Caco-2 (cell line): ENCODE measurements around the gene GBP7. TPM values are rescaled to one million over a fixed set of nuclear protein-coding genes. Genes with fewer than 3 reads are reported as not detected.
A peak's percentile ranks its signal among the peaks of the same experiment; 100 is the strongest.

Experiments used
- BruUV-seq: library from RNA; stranded (reverse); fragments of 400-500 nt; replicated peaks from 2 replicates; lab custom pipeline; 2021; lab: Mats Ljungman, UMichigan
- CTCF ChIA-PET: fragments of 300-600 bp; sonication (Branson Sonifier 250); formaldehyde crosslinking; loops from one replicate; lab custom pipeline; 2022; ENCODE audit warnings: antibody characterized with exemption; lab: Charles Lee
- POLR2A ChIA-PET: fragments of 300-600 bp; sonication (Branson Sonifier 250); formaldehyde crosslinking; loops from one replicate; lab custom pipeline; 2022; ENCODE audit warnings: antibody characterized with exemption; lab: Charles Lee
- DNase-seq, 2 experiments: peaks; one replicate each; pipeline versions ENCODE4 v3.0.0 to v3.0.0-alpha.2; 2020 to 2022
- H3K27me3 ChIP-seq: replicated peaks from 2 replicates; pipeline ENCODE4 v1.6.0; 2011; ENCODE audit warnings: low read length; ENCODE audit not compliant: control insufficient read depth, insufficient read depth
- H3K36me3 ChIP-seq: 2 replicates; pipeline ENCODE4 v1.5.1; 2011; ENCODE audit warnings: low read length; ENCODE audit not compliant: control insufficient read depth, insufficient read depth
- H3K4me1 ChIP-seq: fragments of 250-450 bp; sonication (Bioruptor Pico); 2 replicates; pipeline ENCODE4 v1.5.1; 2020; ENCODE audit warnings: mild to moderate bottlenecking
- H3K4me3 ChIP-seq: 2 replicates; pipeline ENCODE4 v1.5.1; 2011; ENCODE audit warnings: low read depth, mild to moderate bottlenecking, control low read depth, low read length
- H3K9me3 ChIP-seq: fragments of 250-450 bp; sonication (Bioruptor Pico); 2 replicates; pipeline ENCODE4 v1.5.1; 2020; ENCODE audit warnings: mild to moderate bottlenecking, moderate library complexity
- H3K27ac Mint-ChIP-seq: one replicate; pipeline ENCODE4 v1.8.0; 2022; ENCODE audit warnings: mixed read lengths; ENCODE audit not compliant: unreplicated experiment
- H3K27me3 Mint-ChIP-seq: one replicate; pipeline ENCODE4 v1.8.0; 2022; ENCODE audit warnings: mixed read lengths; ENCODE audit not compliant: insufficient read depth, unreplicated experiment
- H3K36me3 Mint-ChIP-seq: one replicate; pipeline ENCODE4 v1.8.0; 2022; ENCODE audit warnings: mild to moderate bottlenecking, mixed read lengths; ENCODE audit not compliant: insufficient read depth, unreplicated experiment
- H3K4me1 Mint-ChIP-seq: one replicate; pipeline ENCODE4 v1.8.0; 2022; ENCODE audit warnings: low read depth, mixed read lengths; ENCODE audit not compliant: unreplicated experiment
- H3K4me3 Mint-ChIP-seq: one replicate; pipeline ENCODE4 v1.8.0; 2022; ENCODE audit warnings: mild to moderate bottlenecking, moderate library complexity, mixed read lengths; ENCODE audit not compliant: unreplicated experiment
- H3K9me3 Mint-ChIP-seq: one replicate; pipeline ENCODE4 v1.8.0; 2022; ENCODE audit warnings: mixed read lengths; ENCODE audit not compliant: unreplicated experiment
- CTCF ChIP-seq, 2 experiments: fragments of 200-600 bp in 1 of 2; IDR thresholded peaks; 1 replicate in 1 of 2; 2 replicates in 1 of 2; pipeline versions ENCODE4 v1.5.1 to v1.8.0; 2011 to 2022; ENCODE audit warnings: antibody characterized with exemption in 1 of 2, control low read depth in 1 of 2, inconsistent platforms in 1 of 2, low read depth in 1 of 2, low read length in 1 of 2, mild to moderate bottlenecking in 1 of 2, moderate library complexity in 1 of 2; ENCODE audit not compliant: insufficient read depth in 1 of 2, severe bottlenecking in 1 of 2, unreplicated experiment in 1 of 2
- intact Hi-C: fragments of 100-400 bp; cut with micrococcal nuclease; formaldehyde crosslinking; loops from one replicate; pipeline ENCODE4 v1.10.0; 2022; ENCODE audit not compliant: unreplicated experiment
- total RNA-seq: library from RNA; stranded (reverse); gene quantifications from 2 replicates; pipeline ENCODE4 v1.2.3, GENCODE V29; 2022

GBP7 gene
- total RNA-seq, 1 experiment from 2014 or later = not detected

- Mint-ChIP-seq H3K4me3 (no peak within 1 kb of the TSS), H3K9me3 (no peaks in the 10 kb centered on the region), H3K27ac (peak within 1 kb of the TSS; percentile 64), H3K4me1 (no peaks in the 10 kb centered on the region), H3K27me3 (peaks cover 3% of the 10 kb centered on the region), H3K36me3 (no peaks in the 10 kb centered on the region)
- ChIA-PET POLR2A (no interaction called here), CTCF (no interaction called here)
- H3K36me3 ChIP-seq = no peaks in the 10 kb centered on the region
- no peaks in the 10 kb centered on the region for H3K4me1 ChIP-seq
- no peak for DNase-seq
- TF ChIP-seq CTCF (IDR thresholded peaks at IDR 0.05; ENCODE audit: insufficient read depth in 1 of 2, low read depth in 1 of 2, low read length in 1 of 2, severe bottlenecking in 1 of 2, unreplicated experiment in 1 of 2) = no peak
- intact Hi-C loops = no loop called here
- H3K27me3 ChIP-seq = no peaks in the 10 kb centered on the region
- no peak within 1 kb of the TSS for H3K4me3 ChIP-seq
- no peaks in the 10 kb centered on the region for H3K9me3 ChIP-seq
- BruUV-seq = no TSS peak
These were observed 49.8 kb downstream of the GBP7 start, which contains the start of gene GBP2 for GRCh38 chr1:89125913-89126580. Gene GBP2, minus strand, starts transcription at chr1:89126114. Its CDS starts 4,148 bp downstream, at chr1:89121966.

- no peak overlapping the region for H3K4me3 Mint-ChIP-seq
These were observed 50.4 kb downstream of the GBP7 start for GRCh38 chr1:89125240-89125912.

GRCh38 chr1:89121641-89122040, 54.2 kb downstream of the GBP7 start:
- Histone ChIP-seq H3K4me3 (no peak overlapping the region), H3K27me3 (no peaks in the 10 kb centered on the region), H3K36me3 (no peaks in the 10 kb centered on the region), H3K9me3 (no peaks in the 10 kb centered on the region), H3K4me1 (no peaks in the 10 kb centered on the region)
- H3K36me3 Mint-ChIP-seq = no peaks in the 10 kb centered on the region
- no peaks in the 10 kb centered on the region for H3K27me3 Mint-ChIP-seq
- no peaks in the 10 kb centered on the region for H3K9me3 Mint-ChIP-seq
- no peak for TF ChIP-seq CTCF (IDR thresholded peaks at IDR 0.05; ENCODE audit: insufficient read depth in 1 of 2, low read depth in 1 of 2, low read length in 1 of 2, severe bottlenecking in 1 of 2, unreplicated experiment in 1 of 2)
- no peaks in the 10 kb centered on the region for H3K4me1 Mint-ChIP-seq
- ChIA-PET CTCF (no interaction called here), POLR2A (no interaction called here)
- no TSS peak for BruUV-seq
- DNase-seq = no peak
- no peak overlapping the region for H3K27ac Mint-ChIP-seq
- intact Hi-C loops = no loop called here
- H3K4me3 Mint-ChIP-seq = no peak overlapping the region

More at GRCh38 chr1:89125240-89125912, 50.4 kb downstream of the GBP7 start:
- Histone ChIP-seq H3K4me3 (no peak overlapping the region), H3K9me3 (no peaks in the 10 kb centered on the region), H3K4me1 (no peaks in the 10 kb centered on the region), H3K27me3 (no peaks in the 10 kb centered on the region), H3K36me3 (no peaks in the 10 kb centered on the region)
- H3K9me3 Mint-ChIP-seq = no peaks in the 10 kb centered on the region
- ChIA-PET POLR2A (no interaction called here), CTCF (no interaction called here)
- TF ChIP-seq CTCF (IDR thresholded peaks at IDR 0.05; ENCODE audit: insufficient read depth in 1 of 2, low read depth in 1 of 2, low read length in 1 of 2, severe bottlenecking in 1 of 2, unreplicated experiment in 1 of 2) = no peak
- H3K27ac Mint-ChIP-seq = peak overlapping the region; percentile 64
- H3K4me1 Mint-ChIP-seq = no peaks in the 10 kb centered on the region
- peaks cover 3% of the 10 kb centered on the region for H3K27me3 Mint-ChIP-seq
- DNase-seq = no peak
- no peaks in the 10 kb centered on the region for H3K36me3 Mint-ChIP-seq
- intact Hi-C loops = no loop called here
- BruUV-seq = no TSS peak
